A673 (cell line): Measurements from ENCODE around the gene MOBP. TPM values are rescaled to one million over a fixed set of nuclear protein-coding genes. Genes with fewer than 3 reads are reported as not detected.

ENCODE experiments used
- BruUV-seq: library from RNA; stranded (reverse); fragments of 400-500 nt; replicated peaks from 2 replicates; lab custom pipeline; 2021; lab: Mats Ljungman, UMichigan
- CTCF ChIA-PET: fragments of 300-600 bp; sonication (Branson Sonifier 250); formaldehyde crosslinking; loops from one replicate; lab custom pipeline; 2022; ENCODE audit warnings: antibody characterized with exemption; lab: Charles Lee
- POLR2A ChIA-PET: fragments of 300-600 bp; sonication (Branson Sonifier 250); formaldehyde crosslinking; loops from one replicate; lab custom pipeline; 2022; ENCODE audit warnings: antibody characterized with exemption; ENCODE audit not compliant: low non-redundant PET; lab: Charles Lee
- DNase-seq: peaks from one replicate; pipeline ENCODE4 v3.0.0-alpha.2; 2015; ENCODE audit warnings: low spot score
- H3K27ac ChIP-seq: fragments of 200-600 bp; sonication (generic); 2 replicates; pipeline ENCODE4 v1.5.1; 2016; ENCODE audit warnings: mixed run types, low read depth, mild to moderate bottlenecking, mixed read lengths, antibody characterized with exemption, low read length; ENCODE audit not compliant: poor library complexity, severe bottlenecking
- H3K27me3 ChIP-seq: fragments of 200-600 bp; sonication (generic); replicated peaks from 2 replicates; pipeline ENCODE4 v1.6.1; 2017; ENCODE audit warnings: mixed run types, low read depth, mild to moderate bottlenecking, mixed read lengths, antibody characterized with exemption, low read length; ENCODE audit not compliant: insufficient read depth, poor library complexity
- H3K36me3 ChIP-seq: fragments of 200-600 bp; sonication (generic); 2 replicates; pipeline ENCODE4 v1.6.1; 2016; ENCODE audit warnings: mixed run types, mild to moderate bottlenecking, mixed read lengths, antibody characterized with exemption, low read length; ENCODE audit not compliant: insufficient read depth, poor library complexity, severe bottlenecking
- H3K4me1 ChIP-seq: fragments of 200-600 bp; sonication (generic); 2 replicates; pipeline ENCODE4 v1.6.1; 2017; ENCODE audit warnings: mixed run types, mild to moderate bottlenecking, mixed read lengths, antibody characterized with exemption, low read length; ENCODE audit not compliant: insufficient read depth, poor library complexity, severe bottlenecking
- H3K4me3 ChIP-seq: fragments of 200-600 bp; sonication (generic); 2 replicates; pipeline ENCODE4 v1.5.1; 2016; ENCODE audit warnings: low read depth, mixed run types, mild to moderate bottlenecking, mixed read lengths, low read length; ENCODE audit not compliant: poor library complexity, severe bottlenecking
- H3K9me3 ChIP-seq: fragments of 200-600 bp; sonication (generic); 2 replicates; pipeline ENCODE4 v1.6.1; 2016; ENCODE audit warnings: mixed run types, low read depth, mild to moderate bottlenecking, mixed read lengths, antibody characterized with exemption, low read length; ENCODE audit not compliant: poor library complexity, severe bottlenecking
- CTCF ChIP-seq: fragments of 300-800, 200-600 bp; sonication (generic); conservative IDR thresholded peaks from 2 replicates; pipeline ENCODE4 v1.5.1; 2017; ENCODE audit warnings: low read depth, mild to moderate bottlenecking, antibody characterized with exemption, low read length, moderate library complexity, mixed read lengths
- EZH2 ChIP-seq: fragments of 200-600 bp; sonication (generic); IDR thresholded peaks from 2 replicates; pipeline ENCODE4 v1.6.1; 2017; ENCODE audit warnings: borderline replicate concordance, low read depth, mild to moderate bottlenecking, mixed read lengths, antibody characterized with exemption, low read length; ENCODE audit not compliant: poor library complexity, severe bottlenecking
- intact Hi-C: fragments of 100-400 bp; cut with micrococcal nuclease; formaldehyde crosslinking; loops from one replicate; pipeline ENCODE4 v1.10.0; 2022; ENCODE audit not compliant: unreplicated experiment
- total RNA-seq: library from RNA; stranded (reverse); gene quantifications from 2 replicates; pipeline ENCODE4 v1.2.3, GENCODE V29; 2021

Gene MOBP
- total RNA-seq, 1 experiment from 2014 or later: 0.19 TPM

- no TSS peak for BruUV-seq
- DNase-seq: no peak
- ChIA-PET CTCF (no interaction called here), POLR2A (no interaction called here)
- Histone ChIP-seq H3K36me3 (no peaks in the 10 kb centered on the region), H3K9me3 (no peaks in the 10 kb centered on the region), H3K4me3 (no peak overlapping the region), H3K27ac (no peak overlapping the region), H3K4me1 (no peaks in the 10 kb centered on the region), H3K27me3 (peaks cover 22% of the 10 kb centered on the region)
- TF ChIP-seq EZH2 (no peak), CTCF (no peak)
- intact Hi-C loops: no loop called here
Measured at GRCh38 chr3:39502838-39503145, 35.3 kb downstream of the MOBP start.

GRCh38 chr3:39505866-39506742, 38.6 kb downstream of the MOBP start:
- H3K4me3 ChIP-seq: no peak overlapping the region
- no peak overlapping the region for H3K27ac ChIP-seq
- H3K36me3 ChIP-seq: no peaks in the 10 kb centered on the region
- ChIA-PET POLR2A (no interaction called here), CTCF (no interaction called here)
- no peak for DNase-seq
- TF ChIP-seq CTCF (no peak), EZH2 (no peak)
- no peaks in the 10 kb centered on the region for H3K9me3 ChIP-seq
- BruUV-seq: no TSS peak
- no peaks in the 10 kb centered on the region for H3K4me1 ChIP-seq
- peaks cover 17% of the 10 kb centered on the region for H3K27me3 ChIP-seq
- intact Hi-C loops: no loop called here

GRCh38 chr3:39506863-39507262, 39.4 kb downstream of the MOBP start:
- H3K4me3 ChIP-seq: no peak overlapping the region
- no peaks in the 10 kb centered on the region for H3K9me3 ChIP-seq
- intact Hi-C loops: no loop called here
- no TSS peak for BruUV-seq
- peaks cover 9% of the 10 kb centered on the region for H3K27me3 ChIP-seq
- TF ChIP-seq EZH2: no peak
- TF ChIP-seq CTCF: no peak
- H3K27ac ChIP-seq: no peak overlapping the region
- ChIA-PET CTCF (no interaction called here), POLR2A (no interaction called here)
- H3K4me1 ChIP-seq: no peaks in the 10 kb centered on the region
- no peak for DNase-seq
- no peaks in the 10 kb centered on the region for H3K36me3 ChIP-seq
